ENCODE results near the gene HDGF.
A peak's percentile ranks its signal among the peaks of the same experiment; 100 is the strongest.

Gene HDGF

GRCh38 chr1:156706657-156707416, 44.6 kb downstream of the HDGF start:
- TF ChIP-seq, protein P1, sequence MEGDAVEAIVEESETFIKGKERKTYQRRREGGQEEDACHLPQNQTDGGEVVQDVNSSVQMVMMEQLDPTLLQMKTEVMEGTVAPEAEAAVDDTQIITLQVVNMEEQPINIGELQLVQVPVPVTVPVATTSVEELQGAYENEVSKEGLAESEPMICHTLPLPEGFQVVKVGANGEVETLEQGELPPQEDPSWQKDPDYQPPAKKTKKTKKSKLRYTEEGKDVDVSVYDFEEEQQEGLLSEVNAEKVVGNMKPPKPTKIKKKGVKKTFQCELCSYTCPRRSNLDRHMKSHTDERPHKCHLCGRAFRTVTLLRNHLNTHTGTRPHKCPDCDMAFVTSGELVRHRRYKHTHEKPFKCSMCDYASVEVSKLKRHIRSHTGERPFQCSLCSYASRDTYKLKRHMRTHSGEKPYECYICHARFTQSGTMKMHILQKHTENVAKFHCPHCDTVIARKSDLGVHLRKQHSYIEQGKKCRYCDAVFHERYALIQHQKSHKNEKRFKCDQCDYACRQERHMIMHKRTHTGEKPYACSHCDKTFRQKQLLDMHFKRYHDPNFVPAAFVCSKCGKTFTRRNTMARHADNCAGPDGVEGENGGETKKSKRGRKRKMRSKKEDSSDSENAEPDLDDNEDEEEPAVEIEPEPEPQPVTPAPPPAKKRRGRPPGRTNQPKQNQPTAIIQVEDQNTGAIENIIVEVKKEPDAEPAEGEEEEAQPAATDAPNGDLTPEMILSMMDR (IDR thresholded peaks at IDR 0.05; ENCODE audit: low read depth, low read length, missing control alignments): no peak
- peak; percentile 72 for DNase-seq (ENCODE audit: extremely low read depth, low read depth)
- peak overlapping the region; percentile 68 for H3K4me3 ChIP-seq (replicated peaks; ENCODE audit: low read depth, low read length)

DNA sequence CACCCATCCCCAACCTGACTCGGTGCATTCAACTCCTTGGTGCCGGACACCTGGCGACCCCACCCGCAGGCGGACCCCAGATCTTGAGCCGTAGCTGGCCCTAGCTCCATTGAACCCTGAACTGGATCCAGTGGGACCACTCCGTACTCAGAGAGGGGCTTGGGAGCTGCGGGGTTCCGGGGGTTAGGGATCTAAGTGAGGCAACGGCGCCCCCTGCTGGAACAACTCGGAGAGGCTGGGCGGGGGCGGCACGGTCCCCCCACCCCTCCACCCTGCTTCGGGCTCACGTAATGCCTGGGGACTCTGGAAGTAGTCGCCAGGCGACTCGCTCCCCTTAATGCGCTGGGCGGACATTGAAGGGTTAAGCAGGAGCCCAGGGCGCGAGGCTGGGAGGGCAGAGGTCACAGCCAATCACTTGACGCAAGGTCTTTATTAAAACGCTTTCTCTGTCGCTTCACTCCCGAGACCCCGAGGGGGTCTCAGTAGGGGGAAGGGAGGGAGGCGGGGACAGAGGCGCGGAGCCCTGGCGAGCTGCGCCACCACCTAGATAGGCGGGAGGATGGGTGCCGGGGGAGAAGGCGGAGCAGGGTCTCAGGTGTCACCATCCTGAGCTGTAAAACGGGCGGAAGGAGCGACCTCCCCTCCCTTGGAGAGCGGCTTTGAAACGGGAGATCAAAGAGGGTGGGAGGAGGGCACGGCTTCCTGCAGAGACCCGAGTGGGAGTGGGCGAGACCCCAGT, 45.4 kb downstream of the HDGF start:
- H3K4me3 ChIP-seq (replicated peaks; ENCODE audit: low read depth, low read length): peak overlapping the region; percentile 68
- TF ChIP-seq, protein P1 (IDR thresholded peaks at IDR 0.05; ENCODE audit: low read depth, low read length, missing control alignments): peak; percentile 76
- no peak for DNase-seq (ENCODE audit: extremely low read depth, low read depth)

GRCh38 chr1:156705321-156705917, 46.1 kb downstream of the HDGF start, which contains the start of gene CRABP2:
Gene CRABP2, minus strand, starts transcription at chr1:156705583. Its CDS starts 137 bp downstream, at chr1:156705446.
- no peak for DNase-seq (ENCODE audit: extremely low read depth, low read depth)
- peak within 1 kb of the TSS; percentile 68 for H3K4me3 ChIP-seq (replicated peaks; ENCODE audit: low read depth, low read length)
- TF ChIP-seq, protein P1 (IDR thresholded peaks at IDR 0.05; ENCODE audit: low read depth, low read length, missing control alignments): no peak

DNA sequence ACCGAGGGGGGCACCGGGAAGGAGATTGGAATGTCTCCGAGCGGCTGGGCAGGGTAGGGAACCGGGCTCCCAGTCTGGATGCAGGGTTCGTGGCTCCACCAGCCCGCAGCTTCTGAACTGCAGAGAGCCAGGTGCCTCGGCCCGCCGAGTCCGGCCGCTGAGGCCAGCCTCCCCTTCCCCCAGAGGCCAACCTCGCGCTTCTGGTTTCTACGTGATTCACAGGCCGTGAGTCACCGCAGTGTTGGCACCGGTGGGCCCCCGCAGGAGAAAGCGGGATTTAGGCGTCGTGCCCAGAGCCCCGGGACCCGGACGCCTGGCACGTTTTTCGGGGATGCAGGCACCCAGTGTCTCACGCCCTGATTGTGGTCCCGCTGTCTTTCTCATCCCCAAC, 46.5 kb downstream of the HDGF start:
- DNase-seq (ENCODE audit: extremely low read depth, low read depth): no peak
- TF ChIP-seq, protein P1 (IDR thresholded peaks at IDR 0.05; ENCODE audit: low read depth, low read length, missing control alignments): no peak
- H3K4me3 ChIP-seq (replicated peaks; ENCODE audit: low read depth, low read length): peak overlapping the region; percentile 68

DNA sequence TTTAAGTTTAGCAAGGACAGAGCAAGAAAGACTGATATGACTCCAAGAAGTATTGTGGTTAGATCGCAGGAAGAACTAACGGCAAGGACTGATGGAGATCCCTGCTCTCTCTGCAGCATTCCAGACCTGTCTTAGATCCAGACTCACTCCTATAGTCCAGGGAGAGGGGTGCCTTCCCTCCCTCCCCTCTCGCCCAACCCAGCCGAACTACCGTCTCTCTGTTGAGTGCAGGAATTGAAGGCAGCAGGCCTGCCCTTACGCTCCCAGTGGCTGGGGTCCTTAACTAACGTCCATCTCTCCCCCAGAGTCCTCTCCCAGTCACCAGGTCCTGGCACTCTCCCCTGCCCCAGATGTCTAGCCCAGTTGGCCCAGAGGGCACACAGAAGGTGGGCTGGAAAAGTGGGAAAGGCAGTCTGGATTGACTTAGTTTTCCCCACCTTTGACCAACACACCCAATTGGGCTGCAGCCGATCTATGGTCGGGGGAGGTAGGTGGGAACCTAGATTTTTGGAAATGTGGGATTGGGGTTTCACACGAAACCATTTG, 47.2 kb downstream of the HDGF start:
- no peak for DNase-seq (ENCODE audit: extremely low read depth, low read depth)
- H3K4me3 ChIP-seq (replicated peaks; ENCODE audit: low read depth, low read length): peak overlapping the region; percentile 68
- TF ChIP-seq, protein P1 (IDR thresholded peaks at IDR 0.05; ENCODE audit: low read depth, low read length, missing control alignments): no peak

DNA sequence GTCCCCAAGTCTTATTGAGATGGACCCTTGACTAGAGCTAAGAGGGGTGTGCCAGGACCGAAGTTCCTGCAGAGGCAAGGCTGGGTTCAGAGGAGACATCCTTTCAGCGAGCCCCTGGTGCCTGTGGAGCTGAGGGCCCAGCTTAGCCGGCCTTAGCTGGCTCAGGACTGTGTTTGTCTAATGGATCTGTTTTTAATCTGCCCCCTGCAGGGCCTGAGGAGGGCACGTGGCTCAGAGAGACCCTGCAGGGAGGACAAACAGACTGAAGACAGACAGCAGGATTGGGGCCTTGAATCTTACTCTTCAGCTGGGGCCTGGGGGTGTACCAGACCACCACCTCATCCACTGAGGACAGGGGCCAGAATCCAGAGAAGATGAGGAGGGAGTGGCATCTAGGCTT, 47.7 kb downstream of the HDGF start:
- peak overlapping the region; percentile 68 for H3K4me3 ChIP-seq (replicated peaks; ENCODE audit: low read depth, low read length)
- TF ChIP-seq, protein P1 (IDR thresholded peaks at IDR 0.05; ENCODE audit: low read depth, low read length, missing control alignments): no peak
- DNase-seq (ENCODE audit: extremely low read depth, low read depth): no peak
